GM11168 (cell line): ENCODE data around the gene DYNC1LI2.

Source experiments
- in situ Hi-C: fragments of 300-500 bp; cut with MboI; formaldehyde crosslinking; loops from one replicate; pipeline ENCODE4 v1.12.0; 2022; ENCODE audit warnings: low sequenced_read_pairs; ENCODE audit not compliant: unreplicated experiment

The DYNC1LI2 gene

DNA sequence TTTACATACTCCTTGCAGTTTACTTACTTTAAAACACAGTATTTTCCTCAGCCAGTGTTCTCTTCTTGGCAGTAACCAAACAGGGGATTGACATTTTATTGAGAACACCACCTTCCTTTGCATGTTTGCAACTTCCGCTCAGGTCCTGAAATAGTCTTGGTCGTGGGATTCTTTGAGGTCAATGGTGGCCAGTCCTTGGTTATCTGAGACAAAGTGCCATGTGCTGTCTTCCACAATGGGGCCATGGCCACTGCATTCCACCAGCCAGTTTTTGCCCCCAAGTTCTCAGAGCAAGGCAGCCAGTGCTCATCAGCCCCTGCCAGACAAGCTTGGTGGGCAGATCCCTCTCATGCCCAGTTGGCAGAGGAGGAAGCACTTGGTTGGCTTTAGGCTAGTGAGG, 77.7 kb downstream of the DYNC1LI2 start:
- in situ Hi-C loops: no loop called here
